HG03558 (cell line): Measurements from ENCODE around the gene FOXS1.

Experiments
- ATAC-seq: cut with Tn5 transposase; IDR thresholded peaks from one replicate; pipeline ENCODE4 v1.9.1; 2021; ENCODE audit warnings: moderate number of reproducible peaks; ENCODE audit not compliant: unreplicated experiment; ENCODE audit errors: extremely low read depth

Gene FOXS1

GRCh38 chr20:31803552-31804291, 41.7 kb downstream of the FOXS1 start:
- ATAC-seq: no peak

GRCh38 chr20:31801508-31801907, 43.9 kb downstream of the FOXS1 start:
- ATAC-seq: no peak

- ATAC-seq: no peak
These were observed 48.0 kb downstream of the FOXS1 start for GRCh38 chr20:31797364-31797763.
